Karpas-422 (cell line): ENCODE measurements around the gene ZCCHC7. TPM values are rescaled to one million over a fixed set of nuclear protein-coding genes. Genes with fewer than 3 reads are reported as not detected.
A peak's percentile ranks its signal among the peaks of the same experiment; 100 is the strongest.

ENCODE experiments used
- DNase-seq: peaks from one replicate; pipeline ENCODE4 v3.0.0-alpha.2; 2015
- H2AFZ ChIP-seq: fragments of 200-600 bp; sonication (generic); 2 replicates; pipeline ENCODE4 v1.6.1; 2014; ENCODE audit warnings: antibody characterized with exemption, low read length, mixed read lengths
- H3K27ac ChIP-seq: fragments of 200-600 bp; sonication (generic); 2 replicates; pipeline ENCODE4 v1.5.1; 2014; ENCODE audit warnings: mild to moderate bottlenecking, low read length, moderate library complexity
- H3K27me3 ChIP-seq: fragments of 200-600 bp; sonication (generic); 2 replicates; pipeline ENCODE4 v1.6.1; 2014; ENCODE audit warnings: low read length, mixed read lengths
- H3K36me3 ChIP-seq: fragments of 200-600 bp; sonication (generic); 2 replicates; pipeline ENCODE4 v1.6.1; 2014; ENCODE audit warnings: low read length, mixed read lengths; ENCODE audit not compliant: insufficient read depth
- H3K4me1 ChIP-seq: fragments of 200-600 bp; sonication (generic); 2 replicates; pipeline ENCODE4 v1.6.1; 2014; ENCODE audit warnings: mild to moderate bottlenecking, low read length, mixed read lengths
- H3K4me2 ChIP-seq: fragments of 200-600 bp; sonication (generic); 2 replicates; pipeline ENCODE4 v1.6.1; 2014; ENCODE audit warnings: low read length, low read depth, mild to moderate bottlenecking; ENCODE audit not compliant: poor library complexity, severe bottlenecking
- H3K4me3 ChIP-seq: fragments of 200-600 bp; sonication (generic); 2 replicates; pipeline ENCODE4 v1.5.1; 2014; ENCODE audit warnings: mild to moderate bottlenecking, antibody characterized with exemption, low read length, mixed read lengths
- H3K79me2 ChIP-seq: fragments of 200-600 bp; sonication (generic); 2 replicates; pipeline ENCODE4 v1.6.1; 2014; ENCODE audit warnings: mild to moderate bottlenecking, low read length, mixed read lengths
- H3K9ac ChIP-seq: fragments of 200-600 bp; sonication (generic); 2 replicates; pipeline ENCODE4 v1.6.0; 2014; ENCODE audit warnings: low read length
- H3K9me2 ChIP-seq: fragments of 200-600 bp; sonication (generic), shearing (Covaris generic); replicated peaks from 2 replicates; pipeline ENCODE4 v1.6.0; 2014; ENCODE audit warnings: mild to moderate bottlenecking, low read length, moderate library complexity; ENCODE audit not compliant: insufficient read depth
- H3K9me3 ChIP-seq: fragments of 300-700, 200-600 bp; sonication (generic); 2 replicates; pipeline ENCODE4 v1.6.1; 2014; ENCODE audit warnings: low read length, mixed read lengths
- H4K20me1 ChIP-seq: fragments of 200-600 bp; sonication (generic); 2 replicates; pipeline ENCODE4 v1.6.1; 2014; ENCODE audit warnings: mild to moderate bottlenecking, antibody characterized with exemption, low read length, low read depth; ENCODE audit not compliant: insufficient read depth
- total RNA-seq: library from RNA; depleted of rRNA; stranded (reverse); fragments of >200 nt; shearing (Covaris generic); gene quantifications from 2 replicates; pipeline ENCODE4 v1.2.3, GENCODE V29; 2014; ENCODE audit warnings: low replicate concordance

ZCCHC7 gene
- total RNA-seq, 1 experiment from 2014 or later, result 85.1 TPM

- DNase-seq, result no peak
- Histone ChIP-seq H3K27ac (peak overlapping the region; percentile 86), H3K27me3 (no peaks in the 10 kb centered on the region), H2AFZ (no peak overlapping the region), H3K4me3 (no peak overlapping the region), H3K36me3 (peaks cover 22% of the 10 kb centered on the region; the same call in 1 of the 2 replicates), H3K4me2 (peak overlapping the region; percentile 51), H3K4me1 (peaks cover 95% of the 10 kb centered on the region), H3K9me2 (no peaks in the 10 kb centered on the region), H4K20me1 (no peaks in the 10 kb centered on the region), H3K9me3 (no peaks in the 10 kb centered on the region), H3K9ac (0 out of 2 replicates have a peak overlapping the region, but pooled peaks have one; percentile 18), H3K79me2 (peaks cover 93% of the 10 kb centered on the region)
Observed at GRCh38 chr9:37209431-37210386, 89.3 kb downstream of the ZCCHC7 start.

GRCh38 chr9:37210737-37211523 is 90.6 kb downstream of the ZCCHC7 start:
- Histone ChIP-seq H2AFZ (no peak overlapping the region), H4K20me1 (no peaks in the 10 kb centered on the region), H3K9me2 (no peaks in the 10 kb centered on the region), H3K9me3 (no peaks in the 10 kb centered on the region), H3K27me3 (no peaks in the 10 kb centered on the region), H3K36me3 (peaks cover 23% of the 10 kb centered on the region; the same call in 1 of the 2 replicates), H3K27ac (peak overlapping the region; percentile 86), H3K4me2 (peak overlapping the region; percentile 18), H3K4me1 (peaks cover 93% of the 10 kb centered on the region), H3K79me2 (peaks cover 93% of the 10 kb centered on the region), H3K4me3 (no peak overlapping the region), H3K9ac (no peak overlapping the region)
- no peak for DNase-seq

- H3K27me3 ChIP-seq, result no peaks in the 10 kb centered on the region
- H3K4me1 ChIP-seq, result peaks cover 78% of the 10 kb centered on the region
- H3K9me2 ChIP-seq, result no peaks in the 10 kb centered on the region
- H3K4me3 ChIP-seq, result 0 out of 2 replicates have a peak overlapping the region, but pooled peaks have one; percentile 4
- peak overlapping the region; percentile 55 for H3K4me2 ChIP-seq
- no peak overlapping the region for H2AFZ ChIP-seq
- H3K79me2 ChIP-seq, result peaks cover 88% of the 10 kb centered on the region
- no peaks in the 10 kb centered on the region for H4K20me1 ChIP-seq
- DNase-seq, result no peak
- no peaks in the 10 kb centered on the region for H3K9me3 ChIP-seq
- peak overlapping the region; percentile 85 for H3K27ac ChIP-seq
- peak overlapping the region; percentile 23; the same call in 1 of the 2 replicates for H3K9ac ChIP-seq
- H3K36me3 ChIP-seq, result peaks cover 24% of the 10 kb centered on the region
Observed at GRCh38 chr9:37212435-37212834, 92.1 kb downstream of the ZCCHC7 start.

DNA sequence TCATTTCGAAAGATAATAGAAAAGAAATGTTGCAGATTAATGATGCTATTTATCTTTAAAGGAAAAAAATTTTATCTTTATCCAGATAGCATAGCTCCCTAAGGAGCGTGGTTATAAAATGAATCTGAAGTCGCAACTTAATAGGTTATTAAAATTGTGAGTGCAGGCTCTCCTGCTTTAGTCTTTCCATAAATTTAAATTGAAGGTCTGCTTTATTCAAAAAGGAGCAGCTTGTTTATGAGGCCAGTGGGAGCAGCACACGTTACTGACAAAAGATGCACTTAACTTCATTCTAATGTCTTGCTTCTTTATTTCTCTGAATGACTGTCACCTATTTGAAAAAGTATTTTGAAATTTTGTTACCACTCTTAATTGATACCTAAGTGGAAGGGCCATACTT is 95.0 kb downstream of the ZCCHC7 start:
- Histone ChIP-seq H3K9me3 (no peaks in the 10 kb centered on the region), H3K27ac (peak overlapping the region; percentile 85), H3K9me2 (no peaks in the 10 kb centered on the region), H3K36me3 (peaks cover 21% of the 10 kb centered on the region), H3K4me2 (no peak overlapping the region), H3K9ac (no peak overlapping the region), H3K4me1 (peaks cover 56% of the 10 kb centered on the region), H3K4me3 (no peak overlapping the region), H3K79me2 (peaks cover 92% of the 10 kb centered on the region), H4K20me1 (no peaks in the 10 kb centered on the region), H3K27me3 (no peaks in the 10 kb centered on the region), H2AFZ (no peak overlapping the region)
- no peak for DNase-seq

DNA sequence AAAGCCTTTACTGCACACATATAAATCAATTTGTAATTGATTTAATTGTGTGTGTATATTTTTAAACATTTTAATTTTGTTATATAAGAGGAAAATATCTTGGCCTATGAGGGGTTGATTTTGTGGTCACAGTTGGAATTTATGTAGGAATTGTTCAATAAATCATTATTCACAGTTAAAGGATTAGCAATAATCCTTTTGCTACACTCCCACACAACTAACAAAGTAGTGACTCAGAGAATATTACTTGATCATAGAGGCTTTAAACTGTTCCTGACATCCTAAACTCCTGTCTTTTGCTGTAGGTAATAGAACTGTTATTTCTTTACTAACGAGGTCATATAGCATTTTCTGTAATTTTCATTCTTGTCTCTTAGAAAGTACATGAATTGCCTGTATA is 95.5 kb downstream of the ZCCHC7 start:
- Histone ChIP-seq H4K20me1 (no peaks in the 10 kb centered on the region), H3K4me1 (peaks cover 51% of the 10 kb centered on the region), H3K9me2 (no peaks in the 10 kb centered on the region), H3K4me3 (no peak overlapping the region), H3K4me2 (no peak overlapping the region), H3K36me3 (peaks cover 20% of the 10 kb centered on the region), H3K79me2 (peaks cover 92% of the 10 kb centered on the region), H3K27ac (peak overlapping the region; percentile 85), H3K9ac (no peak overlapping the region), H3K9me3 (no peaks in the 10 kb centered on the region), H2AFZ (no peak overlapping the region), H3K27me3 (no peaks in the 10 kb centered on the region)
- no peak for DNase-seq

- no peaks in the 10 kb centered on the region for H3K27me3 ChIP-seq
- H3K9ac ChIP-seq, result no peak overlapping the region
- peaks cover 16% of the 10 kb centered on the region for H3K36me3 ChIP-seq
- H3K4me3 ChIP-seq, result no peak overlapping the region
- H3K9me3 ChIP-seq, result no peaks in the 10 kb centered on the region
- peak overlapping the region; percentile 14; the same call in 1 of the 2 replicates for H3K27ac ChIP-seq
- no peak overlapping the region for H2AFZ ChIP-seq
- peaks cover 94% of the 10 kb centered on the region for H3K79me2 ChIP-seq
- H3K9me2 ChIP-seq, result no peaks in the 10 kb centered on the region
- DNase-seq, result no peak
- H4K20me1 ChIP-seq, result no peaks in the 10 kb centered on the region
- H3K4me2 ChIP-seq, result no peak overlapping the region
- H3K4me1 ChIP-seq, result peaks cover 41% of the 10 kb centered on the region
Observed at GRCh38 chr9:37217161-37217560, 96.8 kb downstream of the ZCCHC7 start.

DNA sequence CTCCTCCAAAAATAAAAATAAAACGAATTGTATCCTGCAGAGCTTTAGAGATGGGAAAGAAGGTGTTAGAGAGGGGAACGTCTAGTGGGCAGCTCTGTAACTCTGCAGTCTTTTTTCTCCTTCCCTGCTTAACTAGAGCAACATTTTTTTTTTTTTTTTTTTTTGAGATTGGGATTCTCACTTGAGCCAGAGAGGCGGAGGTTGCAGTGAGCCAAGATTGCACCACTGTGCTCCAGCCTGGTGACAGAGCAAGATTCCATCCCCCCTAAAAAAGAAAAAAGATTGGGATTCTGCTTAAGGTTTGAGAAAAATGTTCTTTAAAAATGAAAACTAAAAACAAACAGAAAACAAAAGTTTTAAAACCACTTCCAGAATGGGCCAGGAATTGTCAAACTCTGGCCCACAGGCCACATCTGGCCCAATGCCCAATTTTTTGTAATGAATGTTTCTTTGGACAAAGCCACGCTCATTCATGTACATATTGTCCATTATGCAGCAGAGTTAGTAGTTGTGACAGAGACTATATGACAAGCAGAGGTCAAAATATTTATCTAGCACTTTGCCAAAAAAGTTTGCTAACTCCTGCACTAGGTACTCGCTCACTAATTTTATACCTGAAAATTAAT is 98.5 kb downstream of the ZCCHC7 start:
- H4K20me1 ChIP-seq, result no peaks in the 10 kb centered on the region
- H3K9me2 ChIP-seq, result no peaks in the 10 kb centered on the region
- H3K4me1 ChIP-seq, result peaks cover 23% of the 10 kb centered on the region
- no peak overlapping the region for H3K9ac ChIP-seq
- no peaks in the 10 kb centered on the region for H3K27me3 ChIP-seq
- DNase-seq, result no peak
- H3K36me3 ChIP-seq, result peaks cover 14% of the 10 kb centered on the region
- peak overlapping the region; percentile 38; the same call in 1 of the 2 replicates for H3K27ac ChIP-seq
- H3K4me2 ChIP-seq, result no peak overlapping the region
- no peak overlapping the region for H3K4me3 ChIP-seq
- no peaks in the 10 kb centered on the region for H3K9me3 ChIP-seq
- H3K79me2 ChIP-seq, result peaks cover 91% of the 10 kb centered on the region
- H2AFZ ChIP-seq, result no peak overlapping the region
